A673 (cell line): ENCODE data around the gene SRGAP2B.
"Not testable (repeated sequence)": the region's sequence is repeated elsewhere in the genome, so short reads cannot be mapped to it uniquely, and the experiment has no call there.

ENCODE experiments used
- CTCF ChIP-seq: fragments of 300-800, 200-600 bp; sonication (generic); conservative IDR thresholded peaks from 2 replicates; pipeline ENCODE4 v1.5.1; 2017; ENCODE audit warnings: low read depth, mild to moderate bottlenecking, antibody characterized with exemption, low read length, moderate library complexity, mixed read lengths
- EZH2 ChIP-seq: fragments of 200-600 bp; sonication (generic); IDR thresholded peaks from 2 replicates; pipeline ENCODE4 v1.6.1; 2017; ENCODE audit warnings: borderline replicate concordance, low read depth, mild to moderate bottlenecking, mixed read lengths, antibody characterized with exemption, low read length; ENCODE audit not compliant: poor library complexity, severe bottlenecking

- not testable (repeated sequence) for TF ChIP-seq CTCF, EZH2
These were observed 102.2 kb downstream of the SRGAP2B start for GRCh38 chr1:144992915-144993314.
